ENCODE measurements around the gene FGF18. TPM values are rescaled to one million over a fixed set of nuclear protein-coding genes. Genes with fewer than 3 reads are reported as not detected.

The FGF18 gene
- total RNA-seq, 1 donor from 2014 or later = under 0.01 TPM

Small RNA genes within 50 kb of the gene (small RNA-seq; reads per million reads assigned to genes)
- 5.0 reads per million, percentile 92 among the genes with 10 or more reads in this experiment for gene MIR3912 (ENCODE audit: low replicate concordance)

Other genes starting within 250 kb of the FGF18 start
- gene TLX3, start 110.4 kb upstream of the FGF18 start, total RNA-seq = not detected
- 261 TPM for gene NPM1, start 31.8 kb upstream of the FGF18 start, total RNA-seq

All from temporal lobe (tissue), 2 donors.